Neural cell (in vitro differentiated cells): ENCODE results near the gene CACNA1C.

Experiments
- CTCF ChIP-seq: fragments of 450-650 bp; IDR thresholded peaks from 2 replicates; pipeline ENCODE4 v1.5.1; 2014; ENCODE audit warnings: antibody characterized with exemption, mild to moderate bottlenecking, moderate library complexity; ENCODE audit not compliant: poor library complexity, severe bottlenecking
- EP300 ChIP-seq: fragments of 450-650 bp; conservative IDR thresholded peaks from 2 replicates; pipeline ENCODE4 v1.6.1; 2014; ENCODE audit warnings: antibody characterized with exemption, mild to moderate bottlenecking, moderate library complexity; ENCODE audit not compliant: poor library complexity, severe bottlenecking
- MXI1 ChIP-seq: fragments of 450-650 bp; conservative IDR thresholded peaks from 2 replicates; pipeline ENCODE4 v1.6.1; 2014; ENCODE audit warnings: antibody characterized with exemption, mild to moderate bottlenecking; ENCODE audit not compliant: poor library complexity, severe bottlenecking
- POLR2AphosphoS5 ChIP-seq: IDR thresholded peaks from 2 replicates; pipeline ENCODE4 v1.6.1; 2012
- RAD21 ChIP-seq: fragments of 450-650 bp; conservative IDR thresholded peaks from 2 replicates; pipeline ENCODE4 v1.6.1; 2014; ENCODE audit warnings: antibody characterized with exemption, mild to moderate bottlenecking, moderate library complexity
- TAF1 ChIP-seq: IDR thresholded peaks from 2 replicates; pipeline ENCODE4 v1.6.1; 2012; ENCODE audit warnings: low read depth

- no peak for TF ChIP-seq CTCF
- TF ChIP-seq MXI1: no peak
- no peak for TF ChIP-seq EP300
- no peak for TF ChIP-seq POLR2AphosphoS5
- no peak for TF ChIP-seq RAD21
- no peak for TF ChIP-seq TAF1
These were observed 402.6 kb downstream of the CACNA1C start for GRCh38 chr12:2455410-2455809.
